ENCODE data around the gene MAP2.
A peak's percentile ranks its signal among the peaks of the same experiment; 100 is the strongest.
"Not testable (repeated sequence)": the region's sequence is repeated elsewhere in the genome, so short reads cannot be mapped to it uniquely, and the experiment has no call there.

Gene MAP2

DNA sequence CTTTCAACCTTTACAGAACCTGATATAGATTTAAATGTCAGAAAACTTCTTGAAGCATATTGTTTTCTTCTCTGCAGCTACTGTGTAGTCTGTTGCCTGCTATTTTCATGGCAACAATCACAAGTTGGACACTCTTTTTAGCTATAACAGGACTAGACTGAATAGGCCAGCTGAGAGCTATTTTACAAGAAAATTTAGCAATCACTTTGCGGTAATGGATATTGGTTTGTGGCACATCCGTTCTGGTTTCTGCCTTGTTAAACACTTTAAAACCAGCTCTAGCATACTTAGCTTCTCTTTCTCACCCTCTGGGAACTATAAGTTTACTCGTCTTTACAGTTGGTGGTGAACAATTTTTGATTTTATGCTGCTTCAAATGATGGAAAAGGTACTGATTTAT is 125.7 kb downstream of the MAP2 start:
- no peak for DNase-seq

DNA sequence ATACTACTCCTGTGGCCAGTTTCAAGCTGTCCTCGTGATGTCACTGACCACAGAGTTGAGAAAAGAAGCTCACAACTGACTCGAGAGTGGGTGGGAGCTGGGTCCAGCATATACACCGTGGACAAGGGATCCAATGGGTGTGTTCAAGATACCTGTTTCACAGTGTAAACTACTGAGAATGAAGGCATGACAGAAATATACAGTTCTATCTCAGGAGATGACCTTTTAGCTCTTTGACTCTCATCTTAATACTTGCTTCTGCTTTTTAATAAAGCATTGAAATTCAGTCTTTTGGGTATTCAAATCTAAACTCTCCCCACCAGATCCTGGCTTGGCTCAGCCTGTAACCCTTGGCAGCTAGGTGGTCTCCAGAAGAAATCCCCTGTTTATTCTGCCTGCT is 130.1 kb downstream of the MAP2 start:
- no peak for DNase-seq

DNA sequence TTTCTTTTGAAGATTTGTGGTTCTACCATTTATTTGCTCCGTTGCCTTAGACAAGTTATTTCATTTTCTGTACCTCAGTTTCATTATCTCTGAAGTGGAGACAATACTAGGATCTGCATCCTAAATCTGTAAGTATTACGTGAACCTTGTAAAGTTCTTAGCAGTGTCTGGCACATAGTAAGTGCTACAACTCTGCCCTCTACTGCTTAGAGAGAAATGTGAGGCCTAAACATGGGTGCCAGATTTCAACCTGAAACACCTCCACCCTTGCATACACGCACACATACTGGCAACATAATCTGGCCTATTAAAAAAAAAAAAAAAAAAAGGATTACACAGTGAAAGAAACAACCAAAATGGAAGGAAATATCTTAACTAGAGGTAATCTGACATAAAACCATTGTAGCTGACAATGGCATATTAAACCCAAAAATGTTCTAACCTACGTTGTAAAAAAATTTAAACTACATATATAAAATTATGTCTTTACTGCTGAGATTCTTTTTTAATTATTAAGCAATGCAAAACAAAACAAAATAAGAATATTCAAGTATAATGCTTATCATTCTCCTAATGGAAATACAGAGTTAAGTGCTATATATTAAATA is 132.6 kb downstream of the MAP2 start:
- peak; percentile 39 for DNase-seq

DNA sequence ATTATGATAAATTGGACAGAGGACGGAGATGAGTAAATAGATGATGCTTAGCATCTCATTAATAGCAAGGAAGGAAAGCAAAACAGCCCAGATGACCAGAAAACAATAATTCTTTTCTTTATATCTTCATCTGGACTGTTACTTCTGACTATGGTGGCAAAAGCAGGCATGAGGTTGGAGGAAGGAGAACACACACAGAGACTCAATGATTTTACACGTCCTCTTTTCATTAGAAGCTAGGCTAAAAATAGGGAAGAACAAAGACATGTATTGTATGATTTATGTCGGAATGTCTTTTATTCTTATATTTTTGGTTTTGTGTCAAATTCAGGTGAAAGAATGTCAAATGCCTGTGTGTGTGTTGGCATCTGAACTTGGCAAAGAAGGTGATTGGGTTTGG is 137.1 kb downstream of the MAP2 start:
- no peak for DNase-seq

DNA sequence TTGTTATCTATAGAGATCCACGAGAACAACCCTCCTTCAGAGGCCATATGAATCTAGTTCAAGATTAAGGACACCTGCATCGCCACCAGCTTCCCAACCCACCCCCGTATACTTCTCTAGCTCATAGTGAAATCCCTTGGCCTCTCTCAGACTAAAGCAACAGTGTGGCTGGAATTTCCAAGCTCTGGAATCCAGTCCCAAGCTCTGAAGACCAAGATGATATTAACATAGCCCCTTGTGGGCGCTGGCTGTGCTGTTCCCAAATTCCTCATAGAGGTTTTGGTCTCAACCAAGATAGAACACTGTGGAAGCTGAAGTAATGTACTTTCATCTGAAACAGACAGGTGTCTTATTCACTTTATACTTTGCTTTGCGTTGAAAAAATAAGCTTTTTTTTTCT is 139.6 kb downstream of the MAP2 start:
- DNase-seq, result no peak

DNA sequence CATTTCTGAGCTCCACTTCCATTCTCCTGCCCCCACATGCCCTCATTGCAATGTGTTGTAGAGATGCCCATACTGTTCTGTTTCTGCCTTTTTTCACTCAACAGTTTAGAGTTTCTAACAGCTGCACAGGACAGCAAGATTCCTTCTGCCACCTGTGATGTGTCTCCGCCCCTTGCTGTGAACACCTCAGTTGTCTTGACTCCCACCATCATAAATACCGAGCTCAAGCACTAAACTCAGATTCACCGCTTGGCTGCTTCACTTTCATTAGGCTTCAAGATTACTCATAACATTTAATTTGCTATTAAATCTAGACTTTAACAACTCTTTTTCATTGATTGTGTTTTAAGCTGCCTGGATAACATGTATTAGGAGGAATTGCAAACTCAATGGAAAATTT is 141.0 kb downstream of the MAP2 start:
- no peak for DNase-seq

DNA sequence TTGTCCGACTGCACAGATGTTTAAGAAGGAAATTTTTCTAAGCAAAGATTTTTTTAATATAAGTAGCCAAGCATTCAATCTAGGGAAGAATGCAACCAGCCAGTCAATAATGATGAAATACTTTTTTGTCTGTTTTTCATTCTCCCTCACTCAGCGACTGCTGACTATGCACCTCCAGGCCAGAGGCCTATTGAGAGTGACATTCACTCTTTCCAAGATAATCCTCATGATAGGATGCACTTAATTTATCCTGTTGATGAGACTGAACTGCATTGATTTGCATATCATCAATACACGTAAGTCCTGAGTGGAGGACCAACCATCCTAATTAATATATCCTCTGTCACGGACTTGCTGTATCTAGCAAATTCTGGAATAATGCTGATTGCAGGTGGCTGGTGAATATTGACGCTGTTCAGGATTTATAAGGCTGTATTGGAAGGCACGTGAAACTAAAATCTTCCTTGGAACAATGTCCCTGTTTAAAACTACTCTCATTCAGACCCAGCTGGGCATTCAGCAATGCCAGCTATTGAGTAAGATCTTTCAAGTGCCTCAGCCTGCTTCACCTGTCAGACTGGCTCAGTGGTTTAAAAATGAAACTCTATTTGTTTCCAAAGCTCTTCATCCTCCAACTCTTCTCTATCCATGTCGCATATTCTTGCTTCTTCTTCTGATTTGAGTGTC is 142.2 kb downstream of the MAP2 start:
- peak; percentile 55 for DNase-seq

DNA sequence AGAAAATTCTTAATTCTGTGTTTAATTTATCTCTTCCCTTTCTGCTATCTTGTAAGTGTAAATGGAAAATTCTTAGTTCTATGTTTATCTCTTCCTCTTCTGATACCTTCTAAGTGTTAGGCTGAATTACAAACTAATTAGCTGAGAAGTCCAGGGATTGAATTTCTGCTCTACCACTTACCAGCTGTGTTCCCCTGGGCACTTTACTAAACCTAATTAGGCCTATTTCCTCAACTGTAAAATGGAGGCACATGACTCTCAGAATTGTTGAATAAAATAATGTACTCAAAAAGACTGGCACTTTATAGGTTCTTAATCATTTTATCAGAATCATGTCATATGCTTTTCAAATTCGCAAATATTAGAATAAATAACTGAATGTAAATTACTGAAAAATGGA is 146.3 kb downstream of the MAP2 start:
- DNase-seq, result no peak

DNA sequence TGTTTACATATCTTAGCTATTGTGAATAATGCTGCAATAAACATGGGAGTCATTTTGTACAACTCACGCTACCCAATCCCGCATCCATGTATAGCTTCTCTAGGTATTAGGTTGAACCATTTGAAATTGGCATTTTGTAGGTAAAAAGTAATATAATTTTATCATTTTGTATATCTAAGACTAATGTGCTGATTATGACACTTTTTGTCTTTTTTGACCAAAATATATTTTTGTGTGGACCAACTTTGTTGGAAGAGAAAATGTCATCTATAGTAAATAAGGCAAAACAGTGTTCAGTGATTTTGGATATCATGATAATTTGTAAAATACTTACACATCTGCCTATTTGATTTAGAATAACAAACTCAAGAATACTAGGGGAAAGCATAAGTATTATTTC is 150.7 kb downstream of the MAP2 start:
- no peak for DNase-seq

DNA sequence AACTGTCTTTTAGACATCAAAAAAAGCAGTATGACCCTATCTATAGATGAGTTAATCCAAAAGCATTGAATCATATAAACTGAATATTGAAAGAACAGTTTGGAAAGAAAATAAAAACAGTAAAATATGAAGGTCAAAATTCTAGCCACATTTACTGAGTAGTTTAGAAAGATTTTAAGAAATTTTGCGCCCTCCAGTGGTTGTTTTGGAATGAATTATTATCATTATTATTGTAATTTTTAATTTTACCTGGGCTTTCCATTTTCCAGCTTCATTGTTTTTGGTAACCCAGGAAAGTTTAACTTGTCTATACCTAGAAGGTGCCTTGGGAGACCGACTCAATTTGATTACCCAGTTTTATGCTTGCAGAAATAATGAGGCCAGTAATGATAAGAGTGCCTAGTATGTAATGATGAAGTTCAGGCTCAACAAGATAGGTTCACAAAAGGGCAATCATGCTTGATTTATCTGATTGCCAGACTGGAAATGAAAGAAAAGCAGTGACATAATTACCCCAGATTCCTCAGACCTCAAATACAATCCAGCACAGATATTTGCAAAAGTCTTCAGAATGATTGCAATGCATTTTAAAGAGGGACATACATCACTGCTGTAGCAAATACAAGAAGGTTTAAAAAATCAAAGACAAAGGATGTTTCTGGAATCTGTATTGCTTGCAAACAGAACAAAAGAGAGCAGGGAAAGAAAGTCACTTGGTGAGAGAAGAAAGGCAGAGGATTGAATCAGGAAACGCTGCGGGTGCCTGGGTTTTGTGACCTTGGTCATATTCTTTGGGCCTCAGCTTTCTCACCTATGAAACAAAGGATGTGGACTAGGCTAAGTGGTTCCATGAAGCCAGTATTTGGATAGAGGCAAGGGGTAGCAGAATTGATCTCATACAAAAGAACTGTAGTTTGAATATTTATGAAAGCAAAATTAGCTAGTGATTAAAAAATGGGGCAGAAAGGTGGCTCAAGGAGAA is 153.8 kb downstream of the MAP2 start:
- DNase-seq, result peak; percentile 11

DNA sequence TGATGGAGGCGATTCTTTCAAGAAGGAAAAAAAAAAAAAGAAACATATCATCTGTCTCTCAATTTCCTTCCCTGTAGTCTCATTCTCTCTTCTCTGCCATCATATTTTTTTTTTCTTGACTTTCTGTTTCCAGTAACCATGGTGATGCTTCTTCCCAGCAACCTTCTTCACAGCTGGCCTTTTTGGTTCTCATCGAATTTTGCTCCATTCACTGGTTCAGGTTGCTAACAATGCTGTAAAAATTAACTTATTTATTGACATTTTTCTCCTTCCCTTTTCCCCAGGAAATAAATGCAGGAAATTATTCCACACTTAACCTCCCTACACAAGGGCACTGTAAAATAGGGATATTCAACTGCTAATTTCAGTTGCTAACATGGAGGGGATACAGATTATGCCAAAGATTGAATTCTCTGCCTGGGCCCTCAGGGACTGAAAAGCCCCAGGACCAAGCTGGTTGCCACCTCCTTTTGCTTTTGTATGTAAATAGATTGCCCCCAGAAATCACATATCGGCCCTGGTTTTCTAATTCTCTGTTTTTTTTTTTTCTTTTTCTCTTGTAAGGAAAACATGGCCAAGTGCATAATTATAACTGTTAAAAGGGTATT is 154.7 kb downstream of the MAP2 start:
- DNase-seq, result no peak

DNA sequence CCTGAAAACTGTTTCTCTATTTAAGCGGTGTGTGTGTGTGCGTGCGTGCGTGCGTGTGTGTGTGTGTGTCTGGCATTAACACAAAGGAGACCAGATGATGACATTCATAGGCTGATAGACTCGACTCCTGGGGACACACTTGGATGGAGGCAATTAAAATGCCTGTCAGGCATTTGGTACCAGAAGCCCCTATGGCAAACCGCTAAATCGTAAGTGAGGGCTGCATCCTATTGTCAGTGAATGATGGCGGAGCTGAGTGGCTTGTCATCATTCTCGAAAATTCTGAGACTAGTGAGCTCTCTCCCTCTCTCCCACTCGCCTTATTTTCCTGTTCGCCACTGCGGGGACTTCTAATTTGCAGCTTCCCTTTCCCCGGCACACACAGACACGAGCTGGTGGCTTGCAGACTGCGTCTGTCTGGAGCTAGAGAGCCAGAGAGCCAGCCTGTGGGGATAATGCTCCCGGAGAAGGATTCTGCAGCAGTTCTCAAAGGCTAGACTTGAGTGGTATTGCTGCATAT is 155.4 kb downstream of the MAP2 start:
- DNase-seq, result no peak

DNA sequence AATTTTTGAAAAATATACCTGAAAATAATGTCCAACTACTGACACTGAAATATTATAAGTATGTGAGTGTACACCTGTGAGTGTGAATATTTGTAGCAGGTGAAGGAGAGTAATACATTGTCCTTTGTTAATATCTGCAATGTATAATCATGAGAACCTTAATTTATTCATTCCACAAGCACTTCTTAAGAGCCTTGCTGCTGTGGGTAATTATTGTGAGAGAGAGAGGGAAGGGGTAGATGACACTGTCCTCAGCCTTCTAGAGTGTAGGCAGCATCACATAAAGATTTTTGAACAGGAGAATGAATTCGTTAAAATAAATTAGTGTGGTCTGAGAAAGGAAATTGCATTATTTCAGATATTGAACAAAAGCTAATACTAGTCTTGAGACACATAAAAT is 157.2 kb downstream of the MAP2 start:
- DNase-seq, result no peak

DNA sequence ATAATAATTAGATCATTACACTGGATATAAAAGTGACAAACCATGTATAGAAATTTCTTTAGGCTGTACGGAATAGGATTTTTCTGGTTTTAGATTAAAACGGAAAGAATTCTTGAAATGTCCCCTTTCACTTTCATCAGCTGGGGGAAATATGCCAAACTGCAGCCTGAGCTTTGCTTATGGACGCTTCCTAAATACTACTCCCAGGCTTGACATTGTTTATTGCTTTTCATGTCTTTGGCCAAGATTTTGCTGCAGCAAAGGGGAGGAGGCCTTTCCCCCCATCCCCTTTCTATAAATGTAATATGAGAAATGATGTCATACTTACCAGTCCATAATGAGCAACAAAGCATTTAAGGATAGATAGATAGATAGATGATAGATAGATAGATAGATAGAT is 158.4 kb downstream of the MAP2 start:
- no peak for DNase-seq

DNA sequence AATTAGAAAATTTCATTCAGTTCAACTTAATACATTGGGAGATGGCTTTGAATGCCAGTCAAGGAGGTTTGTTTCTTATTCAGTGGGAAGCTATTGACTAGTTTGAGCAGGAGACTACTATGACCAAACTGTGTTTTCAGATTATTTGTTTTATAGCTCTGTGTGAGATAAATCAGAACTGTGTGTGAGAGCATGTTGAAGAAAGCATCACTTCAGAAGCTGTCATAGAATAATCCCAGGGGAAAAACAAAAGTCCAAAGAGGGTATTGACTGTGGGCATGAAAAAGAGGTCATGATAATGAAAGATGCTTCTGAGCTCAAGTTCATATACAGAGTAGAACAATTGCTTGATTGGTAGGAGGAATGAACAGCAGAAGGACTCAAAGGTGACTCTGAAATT is 160.6 kb downstream of the MAP2 start:
- DNase-seq, result no peak

DNA sequence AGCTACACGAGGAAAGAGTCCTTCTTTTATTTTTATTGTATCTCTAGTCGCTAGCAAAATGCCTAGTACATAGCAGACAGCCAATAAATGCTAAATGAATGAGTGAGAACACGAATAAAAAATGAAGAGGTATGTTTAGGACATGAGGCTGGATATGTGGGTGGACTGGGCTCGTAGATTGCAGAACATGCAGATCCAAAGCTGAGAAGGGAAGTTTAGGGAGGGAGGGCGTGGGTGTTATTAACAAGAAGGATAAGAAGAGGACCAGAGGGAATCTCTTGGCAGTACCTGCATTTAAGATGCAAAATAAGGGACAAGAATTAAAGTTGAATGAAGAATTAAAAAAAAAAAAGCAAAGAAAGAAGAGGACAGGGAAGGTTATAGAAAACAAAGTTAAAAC is 161.1 kb downstream of the MAP2 start:
- DNase-seq, result no peak

DNA sequence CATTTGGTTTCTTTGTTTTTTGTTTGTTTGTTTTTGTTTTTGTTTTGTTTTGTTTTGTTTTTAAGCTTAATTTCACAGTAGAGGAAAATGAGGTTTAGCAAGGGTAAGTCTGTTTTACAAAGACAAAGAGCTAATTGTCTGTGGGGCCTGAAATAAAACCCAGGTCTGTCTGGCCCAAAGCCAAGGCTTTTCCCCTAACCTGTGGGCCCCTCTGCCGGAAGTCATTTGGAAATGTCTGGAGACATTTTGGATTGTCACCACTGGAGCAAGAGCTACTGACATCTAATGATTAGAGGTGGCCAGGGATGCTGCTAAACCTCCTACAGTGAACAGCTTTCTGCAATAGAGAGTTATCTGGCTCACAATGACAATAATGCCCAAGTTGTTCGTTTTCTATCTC is 167.2 kb downstream of the MAP2 start:
- no peak for DNase-seq

DNA sequence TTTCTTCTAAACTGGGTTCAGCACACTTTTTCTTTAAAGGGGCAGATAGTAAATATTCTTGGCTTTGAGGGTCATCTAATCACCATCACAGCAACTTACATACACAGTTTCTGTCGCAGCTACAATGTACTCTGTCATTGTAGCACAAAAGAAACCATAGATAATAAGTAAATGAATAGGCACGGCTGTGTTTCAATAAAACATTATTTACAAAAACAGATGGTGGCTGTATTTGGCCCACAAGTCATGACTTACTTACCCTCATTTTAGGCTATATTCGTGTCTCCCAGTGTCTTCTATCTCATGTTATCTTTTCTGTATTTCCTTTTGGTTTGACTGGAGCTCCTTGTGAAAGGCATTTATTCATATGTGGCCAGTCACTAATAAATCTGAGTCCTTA is 168.3 kb downstream of the MAP2 start:
- DNase-seq, result no peak

DNA sequence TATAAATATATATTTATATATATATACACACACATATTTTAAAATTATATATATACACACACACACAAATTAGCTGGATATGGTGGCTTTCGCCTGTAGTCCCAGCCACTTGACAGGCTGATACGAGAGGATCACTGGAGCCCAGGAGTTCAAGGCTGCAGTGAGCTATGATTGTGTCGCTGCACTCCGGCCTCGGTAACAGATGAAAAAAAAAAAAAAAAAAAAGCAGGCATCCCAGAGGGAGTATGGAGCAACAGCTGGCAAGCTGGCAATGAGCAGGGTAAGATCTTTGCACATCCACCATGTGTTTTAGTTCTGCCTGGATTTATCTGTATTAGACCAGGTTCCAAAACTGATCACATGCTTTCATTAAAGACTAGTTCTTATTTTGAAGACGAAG is 170.1 kb downstream of the MAP2 start:
- no peak for DNase-seq

DNA sequence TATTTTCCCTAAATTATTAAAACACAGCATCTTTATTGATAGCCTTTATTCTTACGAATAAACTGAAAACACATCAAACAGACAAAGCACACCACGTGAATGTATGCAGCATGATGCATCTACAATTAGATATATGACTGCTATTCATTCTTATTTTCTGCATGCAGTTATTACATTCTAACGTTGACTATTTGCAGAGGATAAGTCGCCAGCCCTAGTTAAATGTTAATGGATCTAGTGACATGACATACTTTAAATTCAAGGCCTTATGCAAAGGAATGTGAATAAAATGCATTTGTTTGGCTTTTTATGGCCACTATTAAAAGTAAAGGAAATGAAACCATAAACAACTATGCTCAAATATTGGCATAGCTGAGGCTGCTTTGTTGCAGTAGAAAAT is 172.4 kb downstream of the MAP2 start:
- no peak for DNase-seq

DNA sequence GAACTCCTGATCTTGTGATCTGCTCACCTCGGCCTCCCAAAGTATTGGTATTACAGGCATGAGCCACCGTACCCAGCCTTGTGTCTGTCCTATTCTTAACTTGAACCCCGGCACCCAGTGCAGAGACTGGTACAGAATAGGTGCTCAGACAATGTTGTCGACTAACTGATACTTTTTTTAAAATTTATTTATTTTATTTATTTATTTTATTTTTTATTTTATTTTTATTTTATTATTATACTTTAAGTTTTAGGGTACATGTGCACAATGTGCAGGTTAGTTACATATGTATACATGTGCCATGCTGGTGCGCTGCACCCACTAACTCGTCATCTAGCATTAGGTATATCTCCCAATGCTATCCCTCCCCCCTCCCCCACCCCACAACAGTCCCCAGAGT is 174.4 kb downstream of the MAP2 start:
- not testable (repeated sequence) for DNase-seq

DNA sequence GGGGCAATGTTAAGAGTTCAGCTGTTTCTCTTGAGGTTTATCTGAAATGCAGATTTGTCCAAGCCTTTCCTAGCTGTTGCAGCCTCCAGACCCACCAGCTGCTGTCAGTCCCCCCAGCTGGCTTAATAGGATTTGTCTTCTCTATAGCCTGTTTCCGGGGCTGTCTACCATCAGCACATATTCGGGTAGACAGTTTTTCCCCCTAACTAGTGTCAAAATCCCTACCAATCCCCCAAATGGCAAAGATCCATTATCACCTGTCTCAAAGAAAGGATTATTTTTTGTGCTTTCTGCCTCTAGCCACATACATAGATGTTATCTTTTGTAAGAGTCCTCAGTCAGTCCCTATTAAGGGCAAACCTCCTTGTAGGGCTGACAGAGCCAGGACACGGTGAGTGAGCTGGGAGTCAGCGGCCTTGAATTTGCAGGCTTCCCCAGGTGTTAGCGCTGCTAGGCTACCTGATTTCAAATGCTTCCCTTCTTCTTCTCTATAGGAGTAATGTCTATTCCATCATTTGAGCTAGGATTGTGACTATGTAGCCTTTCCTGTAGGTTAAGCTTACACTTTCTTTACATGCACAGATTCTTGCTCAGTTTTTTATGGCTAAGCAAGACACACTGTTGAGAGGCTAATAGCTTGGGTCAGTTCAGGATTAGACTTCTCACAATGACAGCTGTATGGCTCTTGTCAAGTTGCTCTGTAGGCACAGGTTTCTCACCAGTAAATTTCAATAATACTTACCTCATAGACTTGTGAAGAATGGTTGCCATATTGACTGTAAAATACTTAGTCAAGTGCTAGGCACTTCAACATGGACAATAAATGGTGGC is 176.7 kb downstream of the MAP2 start:
- no peak for DNase-seq

Data from NCI-H345 (cell line).